GM10248 (cell line): ENCODE data around the gene LRRN3.

ENCODE experiments used
- CTCF ChIA-PET: fragments of 300-600 bp; sonication (Branson Sonifier 250); formaldehyde crosslinking; extraction: SDS; loops from one replicate; lab custom pipeline; 2021; ENCODE audit warnings: antibody characterized with exemption; lab: Yijun Ruan, JAX
- POLR2A ChIA-PET: fragments of 350-650 bp; sonication (Branson Sonifier 250); formaldehyde crosslinking; extraction: SDS; loops from one replicate; lab custom pipeline; 2020; ENCODE audit warnings: antibody characterized with exemption; lab: Yijun Ruan, JAX
- DNase-seq: peaks from one replicate; pipeline ENCODE4 v3.0.0; 2012; ENCODE audit errors: extremely low spot score
- CTCF ChIP-seq: IDR thresholded peaks from 2 replicates; pipeline ENCODE4 v1.5.1; 2012; ENCODE audit warnings: mild to moderate bottlenecking, low read depth; ENCODE audit errors: extremely low read depth, missing control alignments, control extremely low read depth

The LRRN3 gene

GRCh38 chr7:111089822-111090426 lies 1.0 kb upstream of the LRRN3 start:
- peak; percentile 20 for DNase-seq
- peak; percentile 57 for TF ChIP-seq CTCF
- CTCF ChIA-PET, result no interaction called here
- POLR2A ChIA-PET, result no interaction called here

GRCh38 chr7:111091593-111092358 lies 849 bp downstream of the LRRN3 start:
- no peak for DNase-seq
- no peak for TF ChIP-seq CTCF
- ChIA-PET POLR2A (no interaction called here), CTCF (interaction anchor here (1.0 to 3.8 kb wide), 5 partner anchors 9 to 638 kb away, joined by 3 to 18 read pairs (median 3); no protein-coding TSS in a partner anchor)

GRCh38 chr7:111092406-111093236 lies 1.7 kb downstream of the LRRN3 start:
- ChIA-PET CTCF (interaction anchor here (1.0 to 3.8 kb wide), 6 partner anchors 10 to 637 kb away, joined by 3 to 18 read pairs (median 3); no protein-coding TSS in a partner anchor), POLR2A (no interaction called here)
- no peak for TF ChIP-seq CTCF
- DNase-seq, result no peak

- CTCF ChIA-PET, result interaction anchor here (1.0 to 3.8 kb wide), 5 partner anchors 11 to 108 kb away, joined by 3 to 18 read pairs (median 3); no protein-coding TSS in a partner anchor
- TF ChIP-seq CTCF, result no peak
- no peak for DNase-seq
- POLR2A ChIA-PET, result no interaction called here
Measured at GRCh38 chr7:111093496-111093895, 2.6 kb downstream of the LRRN3 start.

GRCh38 chr7:111094419-111094818 lies 3.5 kb downstream of the LRRN3 start:
- POLR2A ChIA-PET, result no interaction called here

More at GRCh38 chr7:111094419-111094818, 3.5 kb downstream of the LRRN3 start:
- TF ChIP-seq CTCF, result no peak
- no peak for DNase-seq
- CTCF ChIA-PET, result interaction anchor here (1.0 to 3.8 kb wide), 3 partner anchors 12 to 108 kb away, joined by 3 to 18 read pairs (median 3); no protein-coding TSS in a partner anchor
